Esophagus (tissue), 2 donors: ENCODE data around the gene PTPN21. TPM values are rescaled to one million over a fixed set of nuclear protein-coding genes. Genes with fewer than 3 reads are reported as not detected.

Experiments
- H3K27ac ChIP-seq, 2 donors: one replicate each; pipeline ENCODE4 v1.5.1; 2013; ENCODE audit warnings: low read depth in 2 of 2, mild to moderate bottlenecking in 2 of 2, inconsistent platforms in 1 of 2, low read length in 1 of 2, moderate library complexity in 1 of 2
- H3K27me3 ChIP-seq, 2 donors: one replicate each; pipeline ENCODE4 v1.6.1; 2013; ENCODE audit warnings: low read length in 2 of 2, control low read depth in 1 of 2, mild to moderate bottlenecking in 1 of 2; ENCODE audit not compliant: insufficient read depth in 2 of 2, control insufficient read depth in 1 of 2
- H3K36me3 ChIP-seq, 2 donors: one replicate each; pipeline ENCODE4 v1.6.1; 2013; ENCODE audit warnings: low read length in 1 of 2; ENCODE audit not compliant: control insufficient read depth in 2 of 2, insufficient read depth in 2 of 2
- H3K4me1 ChIP-seq, 2 donors: one replicate each; pipeline ENCODE4 v1.6.1; 2013; ENCODE audit warnings: low read length in 1 of 2; ENCODE audit not compliant: control insufficient read depth in 2 of 2, insufficient read depth in 2 of 2
- H3K4me3 ChIP-seq, 2 donors: one replicate each; pipeline ENCODE4 v1.5.1; 2013; ENCODE audit warnings: low read length in 2 of 2, mild to moderate bottlenecking in 2 of 2, low read depth in 1 of 2, moderate library complexity in 1 of 2
- H3K9me3 ChIP-seq, 2 donors: one replicate each; pipeline ENCODE4 v1.6.1; 2013; ENCODE audit warnings: mild to moderate bottlenecking in 2 of 2, low read depth in 1 of 2, low read length in 1 of 2, moderate library complexity in 1 of 2; ENCODE audit not compliant: control insufficient read depth in 2 of 2, insufficient read depth in 1 of 2
- WGBS, 2 donors: extraction: QIAGEN DNeasy Blood & Tissue Kit; methylation state at CpG; one replicate each; pipeline ENCODE4 v1.1.7; 2013; 5-methylcytosine and 5-hydroxymethylcytosine counted together
- polyA plus RNA-seq, 2 donors: library from polyadenylated mRNA; stranded (reverse); fragments of 200-250 nt; gene quantifications; one replicate each; pipeline ENCODE4 v1.2.3, GENCODE V29; 2013
- donor health status: healthy with polysubstance abuse.
- donor health status: Bipolar disorder and iron deficiency.

The PTPN21 gene
- polyA plus RNA-seq: 1 to 10 TPM; 4.4 to 4.7 TPM

DNA sequence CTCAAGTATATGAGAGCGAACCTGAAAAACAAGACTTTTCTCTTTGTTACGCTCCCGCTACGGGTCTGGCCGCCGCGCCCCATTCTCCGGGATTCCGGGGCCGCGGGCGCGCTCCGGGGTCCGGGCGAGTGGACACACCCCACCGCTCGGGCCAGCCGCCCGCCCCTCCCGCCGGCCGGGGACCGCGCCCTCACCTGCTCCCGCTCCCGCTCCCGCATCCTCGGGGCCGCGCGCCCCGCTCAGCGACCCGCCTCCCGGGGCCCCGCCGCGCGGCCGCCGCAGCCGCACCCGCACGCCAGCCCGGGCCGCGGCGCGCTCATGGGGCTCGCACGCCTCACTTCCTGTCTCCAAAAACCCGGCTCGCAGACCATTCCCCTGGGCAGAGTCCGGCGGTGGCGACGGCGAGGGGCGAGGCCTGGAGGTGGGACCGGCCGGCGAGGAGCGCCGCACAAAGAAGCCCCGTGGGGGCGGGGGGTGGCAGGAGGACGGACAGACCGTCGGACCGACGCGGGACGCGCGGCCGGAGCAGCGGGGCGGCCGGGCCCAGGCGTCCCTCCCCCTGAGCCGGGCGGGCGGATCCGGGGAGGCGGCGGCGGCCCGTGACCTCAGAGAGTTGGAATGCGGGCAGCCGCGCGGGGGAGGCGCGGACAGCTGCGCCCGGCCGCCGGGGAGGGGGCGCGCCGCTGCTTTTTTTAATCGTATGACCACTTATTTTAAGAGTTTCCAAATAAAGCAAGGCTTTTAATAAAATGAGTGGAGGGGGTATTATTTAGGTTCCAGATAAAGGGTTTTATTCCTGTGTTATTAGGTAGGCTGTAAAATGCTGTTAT lies at the start of gene PTPN21:
Gene PTPN21, minus strand, starts transcription at position 551 of the 830 bp plus-strand sequence. CDS start 4,590 bp downstream, outside the sequence.
- no peaks in the 10 kb centered on the region for H3K9me3 ChIP-seq
- H3K4me1 ChIP-seq: peaks cover 0 to 2% of the 10 kb centered on the region in 2 donors
- peak within 1 kb of the TSS; percentile 87 to 96 for H3K27ac ChIP-seq
- H3K36me3 ChIP-seq: no peaks in the 10 kb centered on the region
- WGBS, 2 donors: 0 to 1% methylated on average over 101 to 103 of the region's 103 CpGs
- H3K4me3 ChIP-seq: peak within 1 kb of the TSS; percentile 79 to 80
- H3K27me3 ChIP-seq: no peaks in the 10 kb centered on the region

GRCh38 chr14:88604212-88604611 lies 49.4 kb upstream of the PTPN21 start:
- Histone ChIP-seq H3K9me3 (no peaks in the 10 kb centered on the region), H3K4me3 (no peak overlapping the region), H3K27me3 (no peaks in the 10 kb centered on the region), H3K27ac (no peak overlapping the region), H3K4me1 (peaks cover 0 to 2% of the 10 kb centered on the region in 2 donors), H3K36me3 (peaks cover 15 to 18% of the 10 kb centered on the region in 2 donors)

GRCh38 chr14:88599761-88600439 lies 45.1 kb upstream of the PTPN21 start:
- no peaks in the 10 kb centered on the region for H3K27me3 ChIP-seq
- no peak overlapping the region for H3K4me3 ChIP-seq
- WGBS, 2 donors: 73 to 76% methylated on average over 10 of the region's 10 CpGs
- H3K27ac ChIP-seq: no peak overlapping the region
- no peaks in the 10 kb centered on the region for H3K9me3 ChIP-seq
- H3K4me1 ChIP-seq: peaks cover 0 to 2% of the 10 kb centered on the region in 2 donors
- peaks cover 15 to 23% of the 10 kb centered on the region in 2 donors for H3K36me3 ChIP-seq

DNA sequence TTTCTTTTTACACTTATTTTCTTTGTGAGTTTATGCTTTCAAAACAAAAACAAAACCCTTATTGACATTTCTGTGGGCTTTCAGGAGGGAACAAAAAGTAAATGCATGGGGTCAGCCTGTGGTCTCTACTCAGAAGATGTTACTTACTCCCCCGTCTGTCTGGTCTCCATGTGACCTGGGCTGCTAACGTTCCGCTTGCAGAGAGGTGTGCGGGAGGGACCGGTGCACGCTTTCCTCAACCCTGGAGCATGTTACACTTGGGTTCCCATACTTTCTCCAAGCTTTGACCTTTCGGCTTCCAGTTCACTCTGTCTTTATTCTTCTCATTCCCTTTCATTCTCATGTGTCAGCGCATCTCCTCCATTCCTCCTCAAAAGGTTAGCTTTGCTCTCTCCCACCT lies 44.5 kb upstream of the PTPN21 start:
- WGBS, 2 donors: 87 to 96% methylated on average over 8 of the region's 8 CpGs
- Histone ChIP-seq H3K9me3 (no peaks in the 10 kb centered on the region), H3K27ac (no peak overlapping the region), H3K36me3 (peaks cover 15 to 23% of the 10 kb centered on the region in 2 donors), H3K27me3 (no peaks in the 10 kb centered on the region), H3K4me1 (peaks cover 0 to 2% of the 10 kb centered on the region in 2 donors), H3K4me3 (no peak overlapping the region)

- no peaks in the 10 kb centered on the region for H3K27me3 ChIP-seq
- H3K36me3 ChIP-seq: peaks cover 13 to 23% of the 10 kb centered on the region in 2 donors
- no peaks in the 10 kb centered on the region for H3K9me3 ChIP-seq
- H3K27ac ChIP-seq: no peak overlapping the region
- H3K4me3 ChIP-seq: no peak overlapping the region
- WGBS, 2 donors: 76 to 86% methylated on average over 2 of the region's 2 CpGs
- H3K4me1 ChIP-seq: peaks cover 0 to 2% of the 10 kb centered on the region in 2 donors
Measured at GRCh38 chr14:88598097-88598675, 43.4 kb upstream of the PTPN21 start.

- no peaks in the 10 kb centered on the region for H3K9me3 ChIP-seq
- H3K36me3 ChIP-seq: peaks cover 10 to 18% of the 10 kb centered on the region in 2 donors
- H3K4me1 ChIP-seq: peaks cover 0 to 2% of the 10 kb centered on the region in 2 donors
- H3K27me3 ChIP-seq: no peaks in the 10 kb centered on the region
- H3K27ac ChIP-seq: no peak overlapping the region
- no peak overlapping the region for H3K4me3 ChIP-seq
- WGBS, 2 donors: 92 to 96% methylated on average over 4 of the region's 4 CpGs
Measured at GRCh38 chr14:88597601-88598000, 42.8 kb upstream of the PTPN21 start.

GRCh38 chr14:88597038-88597437 lies 42.2 kb upstream of the PTPN21 start:
- WGBS, 2 donors: 90 to 95% methylated on average over 4 of the region's 4 CpGs
- H3K27ac ChIP-seq: no peak overlapping the region

GRCh38 chr14:88592031-88592430 lies 37.2 kb upstream of the PTPN21 start:
- H3K4me3 ChIP-seq: no peak overlapping the region
- H3K27me3 ChIP-seq: no peaks in the 10 kb centered on the region
- H3K27ac ChIP-seq: no peak overlapping the region
- H3K9me3 ChIP-seq: no peaks in the 10 kb centered on the region
- peaks cover 4 to 10% of the 10 kb centered on the region in 2 donors for H3K36me3 ChIP-seq
- 4 to 61% methylated on average over 1 of the region's 1 CpG for WGBS, 2 donors
- H3K4me1 ChIP-seq: no peaks in the 10 kb centered on the region

More at GRCh38 chr14:88597038-88597437, 42.2 kb upstream of the PTPN21 start:
- no peaks in the 10 kb centered on the region for H3K9me3 ChIP-seq
- peaks cover 8 to 16% of the 10 kb centered on the region in 2 donors for H3K36me3 ChIP-seq
- no peak overlapping the region for H3K4me3 ChIP-seq
- H3K27me3 ChIP-seq: no peaks in the 10 kb centered on the region
- peaks cover 0 to 2% of the 10 kb centered on the region in 2 donors for H3K4me1 ChIP-seq

DNA sequence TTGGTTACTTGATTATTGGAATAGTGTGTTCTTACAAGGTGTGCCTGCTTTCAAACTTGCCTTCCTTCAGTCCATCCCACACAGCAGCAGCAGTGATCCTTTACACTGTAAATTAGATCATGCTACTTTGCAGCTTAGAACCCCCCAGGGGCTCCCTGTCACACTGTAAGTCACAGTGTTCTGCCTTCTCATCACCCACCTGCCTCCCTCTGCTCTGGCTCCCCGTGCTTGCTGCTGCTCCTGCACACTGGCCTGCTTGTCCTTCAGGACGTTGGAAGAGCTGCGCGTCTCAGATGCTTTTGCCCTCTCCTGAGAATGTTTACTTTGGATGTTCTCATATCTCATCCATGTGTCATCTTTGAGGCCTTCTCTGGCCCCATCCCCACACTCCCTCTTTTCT lies 35.4 kb upstream of the PTPN21 start:
- 60 to 61% methylated on average over 4 of the region's 4 CpGs for WGBS, 2 donors
- no peaks in the 10 kb centered on the region for H3K27me3 ChIP-seq
- H3K4me1 ChIP-seq: no peaks in the 10 kb centered on the region
- no peaks in the 10 kb centered on the region for H3K9me3 ChIP-seq
- H3K4me3 ChIP-seq: no peak overlapping the region
- no peak overlapping the region for H3K27ac ChIP-seq
- H3K36me3 ChIP-seq: peaks cover 0 to 8% of the 10 kb centered on the region in 2 donors
